Measurements from ENCODE around the gene ZBTB7C. TPM values are rescaled to one million over a fixed set of nuclear protein-coding genes. Genes with fewer than 3 reads are reported as not detected.

The ZBTB7C gene
- polyA plus RNA-seq, 1 donor (not counting 4 experiments of a cell fraction or from before 2014, with no cell fraction given) = 0.58 TPM

DNA sequence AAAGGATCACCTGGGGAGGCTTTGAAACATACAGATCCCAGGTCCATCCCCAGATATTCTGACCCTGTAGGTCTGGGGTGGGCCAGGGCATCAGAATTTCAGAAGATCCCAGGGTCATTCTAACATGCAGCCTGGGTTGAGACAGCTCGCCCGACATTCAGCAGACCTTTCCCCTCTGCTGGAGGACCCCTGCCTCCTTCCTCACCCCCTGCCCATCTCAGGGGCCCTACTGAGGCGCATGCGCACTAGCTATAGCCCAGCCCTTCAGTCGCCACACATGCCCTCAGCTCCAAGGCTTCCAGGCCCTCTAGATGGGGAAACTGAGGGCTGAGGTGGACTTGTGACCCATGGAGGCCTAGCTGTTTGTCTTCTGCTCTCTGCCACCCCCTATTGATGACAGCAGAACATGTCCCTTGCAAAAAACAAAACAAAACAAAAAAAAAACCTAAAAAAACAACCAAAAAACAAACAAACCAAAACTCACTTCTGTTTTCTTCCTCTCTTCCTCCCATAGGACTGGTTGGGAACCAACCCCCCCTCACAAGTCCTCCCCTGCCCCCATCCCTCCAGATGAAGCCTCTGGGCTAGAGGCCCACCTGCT is 91.3 kb downstream of the ZBTB7C start:
- no peak overlapping the region for H3K4me3 ChIP-seq (ENCODE audit: control insufficient read depth in 2 of 3, extremely low read depth in 1 of 3, insufficient read depth in 2 of 3, low read depth in 1 of 3, low read length in 3 of 3)
- DNase-seq (ENCODE audit: low read depth, low spot score) (no peak), FAIRE-seq (no peak)
- no peak for TF ChIP-seq EZH2 (IDR thresholded peaks at IDR 0.05; ENCODE audit: low read length)
- TF ChIP-seq, protein P1, sequence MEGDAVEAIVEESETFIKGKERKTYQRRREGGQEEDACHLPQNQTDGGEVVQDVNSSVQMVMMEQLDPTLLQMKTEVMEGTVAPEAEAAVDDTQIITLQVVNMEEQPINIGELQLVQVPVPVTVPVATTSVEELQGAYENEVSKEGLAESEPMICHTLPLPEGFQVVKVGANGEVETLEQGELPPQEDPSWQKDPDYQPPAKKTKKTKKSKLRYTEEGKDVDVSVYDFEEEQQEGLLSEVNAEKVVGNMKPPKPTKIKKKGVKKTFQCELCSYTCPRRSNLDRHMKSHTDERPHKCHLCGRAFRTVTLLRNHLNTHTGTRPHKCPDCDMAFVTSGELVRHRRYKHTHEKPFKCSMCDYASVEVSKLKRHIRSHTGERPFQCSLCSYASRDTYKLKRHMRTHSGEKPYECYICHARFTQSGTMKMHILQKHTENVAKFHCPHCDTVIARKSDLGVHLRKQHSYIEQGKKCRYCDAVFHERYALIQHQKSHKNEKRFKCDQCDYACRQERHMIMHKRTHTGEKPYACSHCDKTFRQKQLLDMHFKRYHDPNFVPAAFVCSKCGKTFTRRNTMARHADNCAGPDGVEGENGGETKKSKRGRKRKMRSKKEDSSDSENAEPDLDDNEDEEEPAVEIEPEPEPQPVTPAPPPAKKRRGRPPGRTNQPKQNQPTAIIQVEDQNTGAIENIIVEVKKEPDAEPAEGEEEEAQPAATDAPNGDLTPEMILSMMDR (optimal IDR thresholded peaks at IDR 0.05 in 1 of 3, IDR thresholded peaks at IDR 0.05 in 1 of 3, conservative IDR thresholded peaks at IDR 0.05 in 1 of 3; ENCODE audit: extremely low read depth in 1 of 3, insufficient read depth in 2 of 3, low read length in 3 of 3) = peak in 2 of 3 experiments; percentile 41 to 55
- H3K36me3 ChIP-seq (ENCODE audit: control insufficient read depth in 2 of 2, extremely low read depth in 1 of 2, insufficient read depth in 2 of 2, low read length in 2 of 2) = no peaks in the 10 kb centered on the region
- H3K27me3 ChIP-seq (ENCODE audit: control insufficient read depth, extremely low read depth, insufficient read depth, low read length) = no peaks in the 10 kb centered on the region
- no peak overlapping the region for H3K9ac ChIP-seq (ENCODE audit: control insufficient read depth, extremely low read depth, insufficient read depth, low read length)
- H3K9me1 ChIP-seq (ENCODE audit: control insufficient read depth, extremely low read depth, insufficient read depth, low read length) = no peaks in the 10 kb centered on the region
- H3K9me3 ChIP-seq (ENCODE audit: control insufficient read depth, low read depth, low read length) = no peaks in the 10 kb centered on the region
- H3K27ac ChIP-seq (ENCODE audit: control insufficient read depth, insufficient read depth, low read length) = no peak overlapping the region
- H3K4me1 ChIP-seq (ENCODE audit: control insufficient read depth, extremely low read depth, insufficient read depth, low read length) = peaks cover 11% of the 10 kb centered on the region
- H3K4me2 ChIP-seq (ENCODE audit: control insufficient read depth, extremely low read depth, insufficient read depth, low read depth, low read length) = no peak overlapping the region
- no peaks in the 10 kb centered on the region for H3K79me2 ChIP-seq (ENCODE audit: control insufficient read depth, insufficient read depth, low read length)
- no peaks in the 10 kb centered on the region for H4K20me1 ChIP-seq (ENCODE audit: control insufficient read depth, extremely low read depth, insufficient read depth, low read length)
- no peak overlapping the region for H2AFZ ChIP-seq (ENCODE audit: control insufficient read depth, low read length)
- dilution Hi-C loops (cut with MboI; ENCODE audit: extremely low pct_ligation_motif_present, low sequenced_read_pairs) = no loop called here

DNA sequence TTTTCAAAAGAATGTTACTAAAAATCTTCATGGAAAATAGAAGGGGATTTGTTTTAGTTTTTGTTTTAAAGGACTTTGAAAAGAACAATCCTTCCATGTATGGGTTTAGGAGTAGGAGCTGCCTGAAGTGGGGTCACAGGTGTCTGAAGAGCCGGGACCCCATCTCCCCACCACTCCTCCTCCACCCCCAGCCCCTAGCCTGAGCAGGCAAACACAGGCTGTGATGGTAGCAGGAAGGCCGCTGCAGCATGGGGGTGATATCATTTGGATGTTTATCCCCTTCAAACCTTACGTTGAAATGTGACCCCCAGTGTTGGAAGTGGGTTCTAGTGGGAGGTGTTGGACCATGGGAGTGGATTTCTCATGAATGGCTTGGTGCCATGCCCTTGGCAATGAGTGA is 93.0 kb downstream of the ZBTB7C start:
- Histone ChIP-seq H3K79me2 (ENCODE audit: control insufficient read depth, insufficient read depth, low read length) (no peaks in the 10 kb centered on the region), H3K4me1 (ENCODE audit: control insufficient read depth, extremely low read depth, insufficient read depth, low read length) (peaks cover 11% of the 10 kb centered on the region), H4K20me1 (ENCODE audit: control insufficient read depth, extremely low read depth, insufficient read depth, low read length) (no peaks in the 10 kb centered on the region), H3K9me3 (ENCODE audit: control insufficient read depth, low read depth, low read length) (no peaks in the 10 kb centered on the region), H3K9me1 (ENCODE audit: control insufficient read depth, extremely low read depth, insufficient read depth, low read length) (no peaks in the 10 kb centered on the region), H3K27ac (ENCODE audit: control insufficient read depth, insufficient read depth, low read length) (no peak overlapping the region), H3K27me3 (ENCODE audit: control insufficient read depth, extremely low read depth, insufficient read depth, low read length) (no peaks in the 10 kb centered on the region), H3K36me3 (ENCODE audit: control insufficient read depth in 2 of 2, extremely low read depth in 1 of 2, insufficient read depth in 2 of 2, low read length in 2 of 2) (no peaks in the 10 kb centered on the region), H3K4me3 (ENCODE audit: control insufficient read depth in 2 of 3, extremely low read depth in 1 of 3, insufficient read depth in 2 of 3, low read depth in 1 of 3, low read length in 3 of 3) (no peak overlapping the region), H3K9ac (ENCODE audit: control insufficient read depth, extremely low read depth, insufficient read depth, low read length) (no peak overlapping the region), H2AFZ (ENCODE audit: control insufficient read depth, low read length) (no peak overlapping the region), H3K4me2 (ENCODE audit: control insufficient read depth, extremely low read depth, insufficient read depth, low read depth, low read length) (no peak overlapping the region)
- DNase-seq (ENCODE audit: low read depth, low spot score) (no peak), FAIRE-seq (no peak)
- no peak for TF ChIP-seq EZH2 (IDR thresholded peaks at IDR 0.05; ENCODE audit: low read length)
- TF ChIP-seq, protein P1 (optimal IDR thresholded peaks at IDR 0.05 in 1 of 3, IDR thresholded peaks at IDR 0.05 in 1 of 3, conservative IDR thresholded peaks at IDR 0.05 in 1 of 3; ENCODE audit: extremely low read depth in 1 of 3, insufficient read depth in 2 of 3, low read length in 3 of 3) = no peak
- dilution Hi-C loops (cut with MboI; ENCODE audit: extremely low pct_ligation_motif_present, low sequenced_read_pairs) = no loop called here
